ENCODE data around the gene RABGAP1L.
"Not testable (repeated sequence)": the region's sequence is repeated elsewhere in the genome, so short reads cannot be mapped to it uniquely, and the experiment has no call there.

Gene RABGAP1L

DNA sequence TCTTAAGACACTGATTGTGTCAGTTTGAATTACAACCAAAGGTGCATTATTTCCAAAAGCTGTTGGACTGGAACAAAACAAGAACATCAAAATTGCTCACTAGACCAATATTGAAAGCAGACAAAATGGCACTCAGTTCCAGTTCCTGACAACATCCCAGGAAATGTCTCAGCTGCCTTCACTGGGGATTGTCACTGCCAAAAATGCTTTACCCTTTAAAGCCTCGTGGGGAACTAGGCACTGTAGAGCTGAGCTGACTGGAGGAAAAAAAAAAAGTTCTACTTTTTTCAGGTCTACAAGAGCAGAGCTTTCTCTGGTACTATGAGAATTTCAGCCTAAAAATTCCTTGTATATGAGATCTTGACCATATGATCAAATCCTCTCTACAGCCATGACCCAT is 310.4 kb downstream of the RABGAP1L start:
- H3K36me3 ChIP-seq (ENCODE audit: insufficient read depth, insufficient read length, low read length): no peaks in the 10 kb centered on the region
- no peak overlapping the region for H3K4me3 ChIP-seq (ENCODE audit: insufficient read length, low read depth)
- H3K27me3 ChIP-seq (ENCODE audit: insufficient read depth, insufficient read length): no peaks in the 10 kb centered on the region
- no peaks in the 10 kb centered on the region for H3K4me1 ChIP-seq (ENCODE audit: insufficient read depth, insufficient read length)
- TF ChIP-seq YY1 (IDR thresholded peaks at IDR 0.05; ENCODE audit: insufficient read depth, insufficient read length): no peak
- TF ChIP-seq ZNF274 (IDR thresholded peaks at IDR 0.05; ENCODE audit: low read depth, low read length): no peak
- TF ChIP-seq SUZ12 (IDR thresholded peaks at IDR 0.05; ENCODE audit: extremely low read depth, insufficient read depth, insufficient read length): no peak
- H3K9ac ChIP-seq (ENCODE audit: insufficient read length, low read depth): no peak overlapping the region
- DNase-seq (ENCODE audit: low read depth, low spot score): no peak
- H3K9me3 ChIP-seq (ENCODE audit: insufficient read depth, low read length): no peaks in the 10 kb centered on the region

DNA sequence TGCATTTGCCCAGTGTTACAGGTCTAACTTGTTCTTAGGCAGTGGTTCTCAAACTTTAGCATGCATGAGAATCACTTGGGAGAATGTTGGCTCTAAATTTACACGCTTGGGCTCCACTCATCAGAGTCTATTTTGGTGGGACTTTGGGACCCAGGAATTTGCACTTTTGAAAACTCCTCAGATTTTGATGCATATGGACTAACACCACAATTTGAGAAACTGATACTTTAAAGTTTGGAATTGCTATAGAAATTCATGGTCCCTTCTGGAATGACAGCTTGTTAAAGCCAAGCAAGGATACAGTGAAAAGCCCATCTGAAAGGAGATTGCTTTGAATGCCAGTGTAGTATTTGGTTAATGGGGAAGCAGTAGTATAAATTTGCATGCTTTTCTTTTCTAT is 320.0 kb downstream of the RABGAP1L start:
- no peaks in the 10 kb centered on the region for H3K36me3 ChIP-seq (ENCODE audit: insufficient read depth, insufficient read length, low read length)
- no peaks in the 10 kb centered on the region for H3K9me3 ChIP-seq (ENCODE audit: insufficient read depth, low read length)
- no peak overlapping the region for H3K4me3 ChIP-seq (ENCODE audit: insufficient read length, low read depth)
- H3K4me1 ChIP-seq (ENCODE audit: insufficient read depth, insufficient read length): no peaks in the 10 kb centered on the region
- no peaks in the 10 kb centered on the region for H3K27me3 ChIP-seq (ENCODE audit: insufficient read depth, insufficient read length)
- DNase-seq (ENCODE audit: low read depth, low spot score): no peak
- no peak overlapping the region for H3K9ac ChIP-seq (ENCODE audit: insufficient read length, low read depth)
- TF ChIP-seq YY1 (IDR thresholded peaks at IDR 0.05; ENCODE audit: insufficient read depth, insufficient read length): no peak
- TF ChIP-seq SUZ12 (IDR thresholded peaks at IDR 0.05; ENCODE audit: extremely low read depth, insufficient read depth, insufficient read length): no peak
- TF ChIP-seq ZNF274 (IDR thresholded peaks at IDR 0.05; ENCODE audit: low read depth, low read length): no peak

DNA sequence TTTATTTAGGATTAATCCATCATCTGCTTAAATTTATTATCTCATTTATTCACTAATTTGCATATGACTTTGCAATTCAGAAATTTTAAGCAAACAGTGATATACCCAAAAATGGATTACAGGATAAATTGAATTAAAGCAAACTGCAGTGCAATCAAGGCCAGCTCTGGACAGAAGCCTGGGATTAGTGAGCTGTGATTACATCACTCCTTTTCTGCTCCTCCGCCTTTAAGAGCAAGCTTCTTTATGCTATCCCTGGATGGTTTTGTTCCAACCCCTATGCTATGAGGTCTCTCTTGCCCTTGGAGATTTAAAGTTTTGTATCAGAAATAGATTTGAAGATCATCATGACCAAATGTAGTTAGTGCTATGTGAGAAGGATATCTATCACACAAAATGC is 321.0 kb downstream of the RABGAP1L start:
- Histone ChIP-seq H3K36me3 (ENCODE audit: insufficient read depth, insufficient read length, low read length) (no peaks in the 10 kb centered on the region), H3K9me3 (ENCODE audit: insufficient read depth, low read length) (no peaks in the 10 kb centered on the region), H3K9ac (ENCODE audit: insufficient read length, low read depth) (no peak overlapping the region), H3K27me3 (ENCODE audit: insufficient read depth, insufficient read length) (no peaks in the 10 kb centered on the region), H3K4me3 (ENCODE audit: insufficient read length, low read depth) (no peak overlapping the region), H3K4me1 (ENCODE audit: insufficient read depth, insufficient read length) (no peaks in the 10 kb centered on the region)
- no peak for DNase-seq (ENCODE audit: low read depth, low spot score)
- no peak for TF ChIP-seq ZNF274 (IDR thresholded peaks at IDR 0.05; ENCODE audit: low read depth, low read length)
- no peak for TF ChIP-seq SUZ12 (IDR thresholded peaks at IDR 0.05; ENCODE audit: extremely low read depth, insufficient read depth, insufficient read length)
- TF ChIP-seq YY1 (IDR thresholded peaks at IDR 0.05; ENCODE audit: insufficient read depth, insufficient read length): no peak

DNA sequence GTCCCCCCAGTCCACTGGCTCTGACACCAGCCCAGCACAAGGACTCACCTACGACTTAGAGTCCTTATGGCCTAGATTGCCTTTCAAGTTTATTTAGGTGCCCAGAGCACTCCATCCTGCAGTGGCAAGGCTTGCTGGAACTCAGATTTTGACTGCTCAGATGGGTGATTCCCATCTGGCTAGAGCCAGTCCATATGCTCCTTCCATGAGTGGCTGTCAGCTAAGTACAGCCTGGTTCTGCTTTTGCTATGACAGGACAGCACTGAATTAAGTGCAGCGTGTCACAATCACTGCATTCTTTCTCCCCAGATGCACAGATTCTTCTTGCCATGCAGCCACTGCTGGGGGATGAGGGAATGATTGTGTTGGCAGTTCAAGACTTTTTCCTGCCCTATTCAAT is 332.3 kb downstream of the RABGAP1L start:
- no peak for DNase-seq (ENCODE audit: low read depth, low spot score)
- Histone ChIP-seq H3K27me3 (ENCODE audit: insufficient read depth, insufficient read length) (no peaks in the 10 kb centered on the region), H3K9ac (ENCODE audit: insufficient read length, low read depth) (no peak overlapping the region), H3K4me3 (ENCODE audit: insufficient read length, low read depth) (no peak overlapping the region), H3K4me1 (ENCODE audit: insufficient read depth, insufficient read length) (no peaks in the 10 kb centered on the region), H3K9me3 (ENCODE audit: insufficient read depth, low read length) (no peaks in the 10 kb centered on the region), H3K36me3 (ENCODE audit: insufficient read depth, insufficient read length, low read length) (no peaks in the 10 kb centered on the region)
- no peak for TF ChIP-seq SUZ12 (IDR thresholded peaks at IDR 0.05; ENCODE audit: extremely low read depth, insufficient read depth, insufficient read length)
- TF ChIP-seq YY1 (IDR thresholded peaks at IDR 0.05; ENCODE audit: insufficient read depth, insufficient read length): no peak
- TF ChIP-seq ZNF274 (IDR thresholded peaks at IDR 0.05; ENCODE audit: low read depth, low read length): no peak

DNA sequence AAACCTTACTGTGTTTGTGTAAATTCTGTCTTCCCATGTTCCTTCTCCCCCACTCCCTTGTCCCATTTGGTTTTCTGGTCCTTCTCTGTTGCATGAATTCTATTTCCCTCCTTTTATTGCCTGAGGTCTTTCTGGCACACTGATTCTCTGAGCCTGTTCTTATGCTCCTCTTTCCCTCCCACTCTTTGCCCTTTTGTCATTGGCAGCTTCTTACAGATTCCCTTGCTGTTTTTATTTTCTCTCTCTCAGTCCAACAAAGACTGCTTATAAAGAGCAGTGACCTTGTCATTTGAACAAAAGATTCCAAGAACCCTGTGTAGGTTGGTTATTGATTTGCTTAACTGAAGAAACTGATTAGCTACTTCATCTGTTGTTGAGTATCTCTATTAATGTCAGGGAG is 338.2 kb downstream of the RABGAP1L start:
- Histone ChIP-seq H3K4me1 (ENCODE audit: insufficient read depth, insufficient read length) (no peaks in the 10 kb centered on the region), H3K9ac (ENCODE audit: insufficient read length, low read depth) (no peak overlapping the region), H3K27me3 (ENCODE audit: insufficient read depth, insufficient read length) (no peaks in the 10 kb centered on the region), H3K9me3 (ENCODE audit: insufficient read depth, low read length) (no peaks in the 10 kb centered on the region), H3K4me3 (ENCODE audit: insufficient read length, low read depth) (no peak overlapping the region), H3K36me3 (ENCODE audit: insufficient read depth, insufficient read length, low read length) (no peaks in the 10 kb centered on the region)
- DNase-seq (ENCODE audit: low read depth, low spot score): peak; percentile 8
- TF ChIP-seq SUZ12 (IDR thresholded peaks at IDR 0.05; ENCODE audit: extremely low read depth, insufficient read depth, insufficient read length): no peak
- no peak for TF ChIP-seq ZNF274 (IDR thresholded peaks at IDR 0.05; ENCODE audit: low read depth, low read length)
- no peak for TF ChIP-seq YY1 (IDR thresholded peaks at IDR 0.05; ENCODE audit: insufficient read depth, insufficient read length)

DNA sequence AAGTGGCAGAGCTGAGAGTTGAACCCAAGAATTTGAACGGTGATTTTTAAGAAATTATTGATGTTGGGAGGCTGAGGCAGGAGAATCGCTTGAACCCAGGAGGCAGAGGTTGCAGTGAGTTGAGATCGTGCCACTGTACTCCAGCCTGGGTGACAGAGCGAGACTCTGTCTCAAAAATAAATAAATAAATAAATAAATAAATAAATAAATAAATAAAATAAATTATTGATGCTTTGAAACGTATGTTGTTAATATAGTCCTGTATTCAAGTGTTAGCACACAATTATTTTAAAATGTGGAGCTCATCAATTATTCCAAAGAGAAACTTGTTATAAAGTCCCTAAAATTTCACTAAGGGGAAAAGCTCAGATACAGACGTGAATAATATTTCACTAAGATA is 357.4 kb downstream of the RABGAP1L start:
- not testable (repeated sequence) for H3K36me3 ChIP-seq (ENCODE audit: insufficient read depth, insufficient read length, low read length); H3K9ac ChIP-seq (ENCODE audit: insufficient read length, low read depth); H3K9me3 ChIP-seq (ENCODE audit: insufficient read depth, low read length); H3K4me1 ChIP-seq (ENCODE audit: insufficient read depth, insufficient read length); H3K27me3 ChIP-seq (ENCODE audit: insufficient read depth, insufficient read length); H3K4me3 ChIP-seq (ENCODE audit: insufficient read length, low read depth); DNase-seq (ENCODE audit: low read depth, low spot score)

DNA sequence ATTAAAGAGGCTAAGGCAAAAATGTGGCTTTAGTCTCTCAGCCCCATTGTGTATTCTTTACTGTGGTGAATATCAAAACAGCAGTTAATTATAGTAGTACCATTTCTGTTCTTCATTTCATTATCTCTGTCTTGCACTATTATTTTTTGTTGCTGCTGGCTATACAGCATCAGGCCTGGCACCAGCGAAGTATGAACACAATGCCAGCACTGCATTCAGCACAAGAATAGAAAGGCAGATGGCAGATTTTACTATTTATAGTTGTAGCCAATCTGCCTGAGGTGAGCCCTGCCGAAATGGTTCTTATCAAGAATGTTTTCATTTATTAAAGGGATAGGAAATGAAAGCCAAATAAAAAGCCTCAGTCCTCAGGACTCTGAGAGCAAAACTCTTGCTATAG is 360.5 kb downstream of the RABGAP1L start:
- TF ChIP-seq ZNF274 (IDR thresholded peaks at IDR 0.05; ENCODE audit: low read depth, low read length): no peak
- TF ChIP-seq SUZ12 (IDR thresholded peaks at IDR 0.05; ENCODE audit: extremely low read depth, insufficient read depth, insufficient read length): no peak
- no peak for TF ChIP-seq YY1 (IDR thresholded peaks at IDR 0.05; ENCODE audit: insufficient read depth, insufficient read length)
- no peaks in the 10 kb centered on the region for H3K36me3 ChIP-seq (ENCODE audit: insufficient read depth, insufficient read length, low read length)
- no peaks in the 10 kb centered on the region for H3K4me1 ChIP-seq (ENCODE audit: insufficient read depth, insufficient read length)
- no peaks in the 10 kb centered on the region; the same call in 1 of the 2 replicates for H3K9me3 ChIP-seq (ENCODE audit: insufficient read depth, low read length)
- DNase-seq (ENCODE audit: low read depth, low spot score): no peak
- no peak overlapping the region for H3K9ac ChIP-seq (ENCODE audit: insufficient read length, low read depth)
- no peaks in the 10 kb centered on the region for H3K27me3 ChIP-seq (ENCODE audit: insufficient read depth, insufficient read length)
- no peak overlapping the region for H3K4me3 ChIP-seq (ENCODE audit: insufficient read length, low read depth)

DNA sequence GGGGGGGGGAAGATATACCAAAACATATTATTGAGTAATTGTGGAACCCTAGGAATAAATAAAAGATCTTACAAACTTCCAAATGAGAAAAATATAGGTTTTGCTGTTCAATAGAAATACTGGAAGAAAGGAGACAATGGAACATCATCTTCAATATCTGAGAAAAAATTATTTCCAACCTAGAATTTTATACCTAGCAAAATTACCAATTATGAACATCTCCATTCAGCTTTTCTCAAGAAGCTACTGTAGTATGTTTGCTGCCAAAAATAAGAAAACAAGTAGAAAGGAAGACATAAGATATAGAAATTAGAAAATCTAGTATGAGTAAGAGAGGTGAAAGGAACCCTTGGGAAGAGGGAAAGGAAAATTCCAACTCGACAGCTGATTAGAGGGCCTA is 372.4 kb downstream of the RABGAP1L start:
- no peaks in the 10 kb centered on the region for H3K27me3 ChIP-seq (ENCODE audit: insufficient read depth, insufficient read length)

More for the DNA sequence above, 372.4 kb downstream of the RABGAP1L start:
- TF ChIP-seq SUZ12 (IDR thresholded peaks at IDR 0.05; ENCODE audit: extremely low read depth, insufficient read depth, insufficient read length) (no peak), ZNF274 (IDR thresholded peaks at IDR 0.05; ENCODE audit: low read depth, low read length) (no peak), YY1 (IDR thresholded peaks at IDR 0.05; ENCODE audit: insufficient read depth, insufficient read length) (no peak)
- Histone ChIP-seq H3K4me3 (ENCODE audit: insufficient read length, low read depth) (no peak overlapping the region), H3K9ac (ENCODE audit: insufficient read length, low read depth) (no peak overlapping the region), H3K36me3 (ENCODE audit: insufficient read depth, insufficient read length, low read length) (no peaks in the 10 kb centered on the region), H3K4me1 (ENCODE audit: insufficient read depth, insufficient read length) (no peaks in the 10 kb centered on the region), H3K9me3 (ENCODE audit: insufficient read depth, low read length) (no peaks in the 10 kb centered on the region)
- no peak for DNase-seq (ENCODE audit: low read depth, low spot score)

Data from NT2/D1 (cell line).